Activated CD8-positive, alpha-beta T cell treated with anti-CD3 and anti-CD28 coated beads, Interleukin-2, amount 10 ng/mL, durations not matched to agents 7 days and 5 days (primary cell): ENCODE data around the gene NLRC5. TPM values are rescaled to one million over a fixed set of nuclear protein-coding genes. Genes with fewer than 3 reads are reported as not detected.

Source experiments
- ATAC-seq: fragments of 150-1000 bp; cut with Tn5 transposase; one replicate; pipeline ENCODE4 v1.10.0; 2021; ENCODE audit warnings: moderate library complexity
- CTCF ChIA-PET: fragments of 350-600 bp; sonication (Branson Sonifier 250); formaldehyde crosslinking; loops from one replicate; lab custom pipeline; 2021; ENCODE audit warnings: antibody characterized with exemption; lab: Charles Lee
- POLR2A ChIA-PET: fragments of 350-600 bp; sonication (Branson Sonifier 250); formaldehyde crosslinking; loops from one replicate; lab custom pipeline; 2021; ENCODE audit warnings: antibody characterized with exemption; lab: Charles Lee
- DNase-seq: peaks from one replicate; pipeline ENCODE4 v3.0.0-alpha.2; 2020
- H3K27ac Mint-ChIP-seq: one replicate; pipeline ENCODE4 v1.8.0; 2021; ENCODE audit warnings: mild to moderate bottlenecking, mixed read lengths
- H3K27me3 Mint-ChIP-seq: one replicate; pipeline ENCODE4 v1.8.0; 2021; ENCODE audit warnings: low read depth, mixed read lengths
- H3K36me3 Mint-ChIP-seq: one replicate; pipeline ENCODE4 v1.8.0; 2021; ENCODE audit warnings: low read depth, mixed read lengths
- H3K4me1 Mint-ChIP-seq: one replicate; pipeline ENCODE4 v1.8.0; 2021; ENCODE audit warnings: low read depth, mixed read lengths
- H3K4me3 Mint-ChIP-seq: one replicate; pipeline ENCODE4 v1.8.0; 2021; ENCODE audit warnings: mild to moderate bottlenecking, mixed read lengths
- H3K9me3 Mint-ChIP-seq: one replicate; pipeline ENCODE4 v1.8.0; 2022; ENCODE audit warnings: mixed read lengths; ENCODE audit not compliant: insufficient read depth
- total RNA-seq, 2 experiments: library from RNA; stranded (reverse); gene quantifications; one replicate each; pipeline ENCODE4 v1.2.3, GENCODE V29; 2021

NLRC5 gene
- total RNA-seq, 2 experiments from 2014 or later: 280 to 291 TPM

DNA sequence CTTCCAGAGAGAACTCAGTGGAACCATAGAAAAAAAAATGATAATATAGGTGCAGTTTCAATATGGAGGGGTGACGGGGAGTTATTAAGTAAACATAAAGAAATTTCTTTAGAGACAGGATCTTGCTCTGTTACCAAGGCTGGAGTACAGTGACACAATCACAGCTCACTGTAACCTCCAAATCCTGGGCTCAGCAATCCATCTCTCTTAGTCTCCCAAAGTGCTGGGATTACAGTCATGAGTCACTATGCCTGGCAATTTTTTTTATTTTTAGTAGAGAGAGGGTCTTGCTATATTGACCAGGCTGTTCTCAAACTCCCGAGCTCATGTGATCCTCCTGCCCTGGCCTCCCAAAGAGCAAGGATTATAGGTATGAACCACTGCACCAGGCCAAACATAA lies 48.8 kb downstream of the NLRC5 start:
- no peaks in the 10 kb centered on the region for H3K27me3 Mint-ChIP-seq
- ChIA-PET POLR2A (interaction anchor here (0.6 to 6.5 kb wide), 5 partner anchors 15 to 50 kb away, joined by 3 to 87 read pairs (median 6); partner anchors contain the start of gene NLRC5), CTCF (interaction anchor here (0.7 to 4.9 kb wide), 8 partner anchors 8 to 170 kb away, joined by 3 to 55 read pairs (median 4); no protein-coding TSS in a partner anchor)
- peak overlapping the region; percentile 23 for H3K4me3 Mint-ChIP-seq
- no peak for ATAC-seq
- no peak for DNase-seq
- H3K9me3 Mint-ChIP-seq: no peaks in the 10 kb centered on the region
- H3K27ac Mint-ChIP-seq: peak overlapping the region; percentile 97
- H3K36me3 Mint-ChIP-seq: peaks cover 84% of the 10 kb centered on the region
- peaks cover 96% of the 10 kb centered on the region for H3K4me1 Mint-ChIP-seq

DNA sequence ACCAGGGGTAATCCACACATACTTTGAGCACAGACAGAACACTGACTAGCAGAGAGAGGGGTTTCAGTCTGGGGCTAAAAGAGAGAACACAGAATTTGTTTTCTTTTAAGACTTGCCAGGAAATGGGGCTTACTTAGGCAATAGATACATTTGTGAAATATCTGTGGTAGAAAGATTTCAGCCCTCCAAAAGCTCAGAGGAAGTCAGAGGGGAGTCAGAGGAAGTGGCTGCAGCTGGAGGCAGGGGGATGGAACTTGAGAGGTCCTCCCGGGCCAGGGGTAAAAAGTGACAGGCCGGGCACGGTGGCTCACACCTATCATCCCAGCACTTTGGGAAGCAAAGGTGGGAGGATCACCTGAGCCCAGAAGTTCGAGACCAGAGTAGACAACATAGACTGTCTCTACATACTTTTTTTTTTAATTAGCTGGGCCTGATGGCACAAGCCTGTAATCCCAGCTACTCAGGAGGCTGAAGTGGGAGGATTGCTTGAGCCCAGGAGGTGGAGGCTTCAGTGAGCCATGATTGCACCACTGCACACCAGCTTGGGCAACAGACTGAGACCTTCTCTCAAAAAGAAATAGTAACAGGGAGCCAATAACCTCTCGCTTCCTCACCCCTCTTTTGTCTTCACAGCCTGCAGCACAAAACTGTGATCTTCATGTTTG lies 49.9 kb downstream of the NLRC5 start:
- no peaks in the 10 kb centered on the region for H3K9me3 Mint-ChIP-seq
- H3K4me3 Mint-ChIP-seq: peak overlapping the region; percentile 64
- H3K27me3 Mint-ChIP-seq: no peaks in the 10 kb centered on the region
- H3K36me3 Mint-ChIP-seq: peaks cover 82% of the 10 kb centered on the region
- H3K4me1 Mint-ChIP-seq: peaks cover 91% of the 10 kb centered on the region
- DNase-seq (peak; percentile 70), ATAC-seq (peak; percentile 13)
- POLR2A ChIA-PET: interaction anchor here (0.6 to 6.5 kb wide), 13 partner anchors 9 to 275 kb away, joined by 3 to 87 read pairs (median 4); partner anchors contain the start of gene NLRC5
- CTCF ChIA-PET: interaction anchor here (0.7 to 5.1 kb wide), 8 partner anchors 9 to 75 kb away, joined by 3 to 89 read pairs (median 6); partner anchors contain the start of genes CETP and NLRC5
- peak overlapping the region; percentile 97 for H3K27ac Mint-ChIP-seq

DNA sequence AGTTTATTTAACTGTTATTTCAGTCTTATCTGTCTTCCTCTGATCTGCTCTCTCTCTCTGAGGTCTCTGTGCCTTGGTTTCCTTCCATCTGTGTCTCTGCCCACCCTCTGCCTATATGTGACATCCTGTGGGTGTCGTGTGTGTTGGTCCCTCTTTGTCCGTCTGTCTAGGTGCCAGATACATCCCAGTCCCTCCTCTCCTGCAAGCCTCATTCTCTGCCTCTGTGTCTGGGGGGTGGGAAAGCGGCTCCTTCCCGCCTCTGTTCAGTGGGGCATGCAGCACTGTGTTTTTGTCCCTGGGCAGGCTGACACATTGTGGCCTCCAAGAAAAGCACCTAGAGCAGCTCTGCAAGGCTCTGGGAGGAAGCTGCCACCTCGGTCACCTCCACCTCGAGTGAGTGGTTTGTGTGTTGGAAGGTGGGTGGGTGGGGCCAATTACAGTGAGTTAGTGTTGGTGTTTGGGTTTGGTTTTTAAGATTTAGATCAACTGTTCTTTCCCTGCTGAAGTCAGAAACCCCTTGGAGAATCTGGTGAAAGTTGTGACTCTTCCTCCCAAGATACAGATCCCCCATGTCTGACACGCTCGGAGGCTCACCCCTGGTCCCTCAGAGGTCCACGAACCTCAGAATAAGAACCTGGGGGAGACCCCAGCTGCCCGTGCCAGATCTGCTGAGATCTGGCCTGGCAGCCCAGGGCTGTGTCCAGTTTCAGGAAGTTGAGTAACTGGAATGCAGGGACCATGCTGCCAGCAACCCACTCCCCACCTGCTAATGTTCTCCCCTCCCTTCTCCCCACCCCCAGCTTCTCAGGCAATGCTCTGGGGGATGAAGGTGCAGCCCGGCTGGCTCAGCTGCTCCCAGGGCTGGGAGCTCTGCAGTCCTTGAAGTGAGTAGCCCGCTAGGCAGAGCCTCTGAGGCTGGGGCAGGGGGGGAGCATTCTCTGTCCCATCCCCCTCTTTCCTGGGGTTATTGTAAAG lies 52.1 kb downstream of the NLRC5 start:
- DNase-seq (peak; percentile 93), ATAC-seq (peak; percentile 79)
- ChIA-PET CTCF (interaction anchor here (0.8 to 5.1 kb wide), 20 partner anchors 8 to 130 kb away, joined by 3 to 89 read pairs (median 4); partner anchors contain the start of genes CETP and NLRC5), POLR2A (interaction anchor here (0.6 to 6.5 kb wide), 20 partner anchors 9 to 208 kb away, joined by 3 to 87 read pairs (median 5); partner anchors contain the start of gene NLRC5)
- Mint-ChIP-seq H3K36me3 (peaks cover 75% of the 10 kb centered on the region), H3K27ac (peak overlapping the region; percentile 97), H3K9me3 (no peaks in the 10 kb centered on the region), H3K4me3 (peak overlapping the region; percentile 64), H3K27me3 (no peaks in the 10 kb centered on the region), H3K4me1 (peaks cover 82% of the 10 kb centered on the region)

DNA sequence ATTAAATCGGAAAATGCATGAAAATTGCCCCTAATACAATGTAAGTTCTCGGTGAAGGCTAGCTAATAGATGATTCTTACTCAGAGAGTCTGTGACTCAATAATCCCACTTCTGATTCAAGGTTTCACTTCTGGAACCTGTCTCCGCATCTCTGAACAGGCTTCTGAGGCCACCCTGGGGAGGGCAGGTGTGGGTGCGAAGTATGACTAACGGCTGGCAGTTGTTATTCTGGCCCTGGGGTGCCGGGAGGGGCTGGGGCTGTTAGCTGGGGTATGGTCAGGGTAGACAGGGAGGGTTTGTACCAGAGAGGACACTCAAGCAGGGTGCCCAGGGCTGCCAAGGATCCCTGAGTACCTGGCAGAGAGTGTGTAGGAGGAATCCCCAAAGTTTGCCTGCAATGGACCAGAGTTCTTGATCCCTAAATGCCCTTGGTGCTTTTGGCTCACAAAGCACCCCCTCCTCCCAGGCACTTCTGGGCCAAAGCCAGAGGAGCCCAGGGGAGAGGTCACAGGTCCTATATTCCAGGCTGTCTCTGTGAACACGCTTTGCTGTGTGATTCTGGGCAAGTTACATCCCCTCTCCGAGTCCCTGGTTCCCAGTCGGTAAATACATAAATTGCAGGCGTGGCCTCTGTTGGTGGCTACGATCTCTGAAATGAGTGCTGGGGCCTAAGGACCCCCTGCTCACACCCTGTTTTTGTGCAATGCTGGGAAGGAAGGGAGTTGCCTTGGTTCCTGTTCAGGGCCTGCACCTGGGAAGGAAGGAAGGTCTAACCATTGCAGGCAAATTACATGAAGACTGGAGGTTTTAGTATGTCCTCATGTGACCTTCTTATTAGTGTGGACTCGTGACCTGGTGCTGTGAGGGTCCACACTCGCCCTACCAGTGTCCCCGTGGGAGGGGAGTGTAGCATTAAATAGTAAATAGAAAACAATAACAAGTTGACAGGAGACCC lies 53.1 kb downstream of the NLRC5 start:
- peak overlapping the region; percentile 64 for H3K4me3 Mint-ChIP-seq
- peak; percentile 78 for DNase-seq
- POLR2A ChIA-PET: interaction anchor here (0.6 to 6.5 kb wide), 15 partner anchors 10 to 209 kb away, joined by 3 to 87 read pairs (median 6); partner anchors contain the start of gene NLRC5
- peaks cover 74% of the 10 kb centered on the region for H3K36me3 Mint-ChIP-seq
- peaks cover 73% of the 10 kb centered on the region for H3K4me1 Mint-ChIP-seq
- peak overlapping the region; percentile 97 for H3K27ac Mint-ChIP-seq
- ATAC-seq: peak; percentile 54
- H3K27me3 Mint-ChIP-seq: no peaks in the 10 kb centered on the region
- no peaks in the 10 kb centered on the region for H3K9me3 Mint-ChIP-seq
- CTCF ChIA-PET: interaction anchor here (0.8 to 5.1 kb wide), 19 partner anchors 8 to 131 kb away, joined by 3 to 89 read pairs (median 4); partner anchors contain the start of genes CETP and NLRC5

DNA sequence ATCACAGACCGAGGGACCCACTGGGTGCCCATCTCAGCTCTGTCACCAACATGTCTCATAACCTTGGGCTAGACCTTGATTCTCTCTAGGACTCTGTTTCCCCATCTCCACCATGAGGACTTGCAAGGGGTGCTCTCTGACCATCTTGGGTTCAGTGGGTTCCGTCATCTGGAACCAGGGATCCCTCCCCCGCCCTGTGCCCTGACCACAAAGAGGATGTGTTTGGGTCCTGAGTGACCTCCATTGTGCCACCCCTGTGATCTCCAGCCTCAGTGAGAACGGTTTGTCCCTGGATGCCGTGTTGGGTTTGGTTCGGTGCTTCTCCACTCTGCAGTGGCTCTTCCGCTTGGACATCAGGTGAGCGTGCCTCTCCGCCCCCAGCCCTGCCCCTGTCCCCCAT lies 53.9 kb downstream of the NLRC5 start:
- peak overlapping the region; percentile 64 for H3K4me3 Mint-ChIP-seq
- ATAC-seq (no peak), DNase-seq (no peak)
- POLR2A ChIA-PET: interaction anchor here (3.6 to 6.2 kb wide), 2 partner anchors 55 to 78 kb away, joined by 25 to 87 read pairs; partner anchors contain the start of gene NLRC5
- H3K27me3 Mint-ChIP-seq: no peaks in the 10 kb centered on the region
- CTCF ChIA-PET: interaction anchor here (3.0 to 5.1 kb wide), 2 partner anchors 50 to 79 kb away, joined by 35 to 89 read pairs; partner anchors contain the start of gene CETP
- peaks cover 74% of the 10 kb centered on the region for H3K36me3 Mint-ChIP-seq
- H3K4me1 Mint-ChIP-seq: peaks cover 70% of the 10 kb centered on the region
- H3K9me3 Mint-ChIP-seq: no peaks in the 10 kb centered on the region
- peak overlapping the region; percentile 97 for H3K27ac Mint-ChIP-seq

DNA sequence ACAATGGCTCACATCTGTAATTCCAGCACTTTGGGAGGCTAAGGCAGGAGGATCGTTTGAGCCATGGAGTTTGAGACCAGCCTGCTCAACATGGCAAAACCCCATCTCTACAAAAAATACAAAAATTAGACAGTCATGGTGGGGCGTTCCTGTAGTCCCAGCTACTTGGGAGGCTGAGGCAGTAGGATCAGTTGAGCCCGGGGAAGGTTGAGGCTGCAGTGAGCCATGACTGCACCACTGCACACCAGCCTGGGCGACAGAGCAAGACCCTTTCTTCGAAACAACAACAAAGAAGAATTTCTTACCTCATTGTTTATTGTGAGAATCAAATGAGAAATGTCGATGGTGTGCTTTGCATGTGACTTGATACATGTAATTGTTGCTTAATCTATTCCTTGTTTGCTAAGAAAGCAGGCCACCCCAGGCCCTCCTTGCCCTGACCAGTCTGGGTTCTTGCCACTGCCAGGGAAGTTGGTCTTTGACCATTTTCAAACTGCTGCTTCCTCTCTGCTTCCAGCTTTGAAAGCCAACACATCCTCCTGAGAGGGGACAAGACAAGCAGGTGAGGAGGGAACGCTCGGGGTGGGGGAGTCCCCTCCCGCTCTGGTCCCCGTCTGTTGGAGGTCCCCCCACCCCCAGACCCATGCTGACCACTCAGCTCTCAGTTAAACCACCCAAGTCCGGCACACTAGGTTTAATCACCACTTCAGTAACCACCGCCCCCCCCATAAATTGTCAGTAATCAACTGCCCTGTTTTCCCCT lies 55.8 kb downstream of the NLRC5 start:
- no peak for DNase-seq
- no peak for ATAC-seq
- ChIA-PET POLR2A (interaction anchor here (0.9 to 3.1 kb wide), 3 partner anchors 21 to 56 kb away, joined by 3 to 11 read pairs (median 4); partner anchors contain the start of gene NLRC5), CTCF (interaction anchor here (0.6 to 3.5 kb wide), 9 partner anchors 11 to 80 kb away, joined by 3 to 38 read pairs (median 4); no protein-coding TSS in a partner anchor)
- H3K9me3 Mint-ChIP-seq: no peaks in the 10 kb centered on the region
- peak overlapping the region; percentile 70 for H3K27ac Mint-ChIP-seq
- H3K4me3 Mint-ChIP-seq: no peak overlapping the region
- peaks cover 69% of the 10 kb centered on the region for H3K36me3 Mint-ChIP-seq
- peaks cover 54% of the 10 kb centered on the region for H3K4me1 Mint-ChIP-seq
- H3K27me3 Mint-ChIP-seq: no peaks in the 10 kb centered on the region

DNA sequence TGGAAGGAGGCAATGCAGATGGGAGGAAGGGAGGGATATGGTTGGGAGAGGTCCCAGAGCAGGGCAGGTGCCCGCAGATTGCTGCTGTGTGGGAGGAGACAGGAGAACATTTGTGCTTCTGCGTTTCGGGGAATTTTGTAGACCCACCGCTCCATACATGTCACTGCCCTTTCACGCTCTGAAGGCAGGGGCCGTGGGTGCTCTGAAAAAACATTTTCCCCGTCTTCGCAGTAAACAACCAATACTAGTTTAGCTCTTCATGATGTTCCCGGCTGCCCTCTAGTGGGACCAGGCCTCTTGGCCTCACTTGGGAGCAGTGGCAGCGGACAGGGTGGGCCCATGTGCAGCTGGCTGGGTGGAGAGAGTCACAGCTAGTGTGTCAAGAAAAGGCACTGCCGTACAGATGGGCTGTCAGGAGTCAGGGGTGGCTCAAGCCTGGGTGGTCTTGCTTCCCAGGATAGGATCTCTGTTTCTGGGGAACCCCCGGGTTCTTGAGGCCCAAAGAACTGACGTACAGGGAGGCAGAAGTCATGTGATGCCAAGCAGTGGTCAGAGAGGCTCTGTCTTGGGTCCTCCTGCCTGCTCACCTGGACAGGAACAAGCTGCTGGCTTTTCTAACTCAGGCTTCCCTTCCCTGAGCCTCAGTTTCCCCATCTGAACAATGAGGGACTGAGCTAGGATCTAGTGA lies 56.5 kb downstream of the NLRC5 start:
- H3K27ac Mint-ChIP-seq: peak overlapping the region; percentile 70
- H3K4me1 Mint-ChIP-seq: peaks cover 47% of the 10 kb centered on the region
- H3K36me3 Mint-ChIP-seq: peaks cover 68% of the 10 kb centered on the region
- CTCF ChIA-PET: interaction anchor here (0.6 to 3.5 kb wide), 12 partner anchors 11 to 81 kb away, joined by 3 to 38 read pairs (median 4); partner anchors contain the start of gene NLRC5
- no peak for ATAC-seq
- DNase-seq: peak; percentile 50
- POLR2A ChIA-PET: interaction anchor here (0.8 to 3.1 kb wide), 5 partner anchors 10 to 82 kb away, joined by 3 to 11 read pairs (median 3); partner anchors contain the start of gene NLRC5
- no peaks in the 10 kb centered on the region for H3K9me3 Mint-ChIP-seq
- no peak overlapping the region for H3K4me3 Mint-ChIP-seq
- no peaks in the 10 kb centered on the region for H3K27me3 Mint-ChIP-seq

DNA sequence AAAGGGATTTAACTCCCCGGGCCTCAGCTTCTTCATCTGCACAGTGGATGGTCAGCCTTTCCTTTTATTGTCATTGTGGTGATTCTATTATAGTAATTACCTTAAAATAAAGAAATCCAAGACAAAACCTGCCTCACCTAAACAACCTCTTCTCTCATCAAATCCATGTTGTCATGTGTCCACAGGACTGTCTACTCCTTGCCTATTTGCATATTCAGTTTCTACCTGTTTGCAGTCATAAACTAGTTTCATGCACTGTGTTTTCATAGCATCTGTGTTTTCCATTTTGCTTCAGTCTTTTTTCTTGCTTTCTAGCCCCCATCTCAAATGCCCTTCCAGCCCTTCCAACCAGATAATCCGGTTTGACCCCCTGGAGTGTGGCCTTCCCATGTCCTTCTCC lies 58.7 kb downstream of the NLRC5 start:
- DNase-seq: no peak
- ChIA-PET POLR2A (no interaction called here), CTCF (interaction anchor here (1.8 kb wide), 1 partner anchor 84 kb away, joined by 7 read pairs; no protein-coding TSS in a partner anchor)
- Mint-ChIP-seq H3K4me1 (peaks cover 25% of the 10 kb centered on the region), H3K36me3 (peaks cover 65% of the 10 kb centered on the region), H3K27ac (peak overlapping the region; percentile 70), H3K27me3 (no peaks in the 10 kb centered on the region), H3K9me3 (no peaks in the 10 kb centered on the region), H3K4me3 (no peak overlapping the region)
- no peak for ATAC-seq

DNA sequence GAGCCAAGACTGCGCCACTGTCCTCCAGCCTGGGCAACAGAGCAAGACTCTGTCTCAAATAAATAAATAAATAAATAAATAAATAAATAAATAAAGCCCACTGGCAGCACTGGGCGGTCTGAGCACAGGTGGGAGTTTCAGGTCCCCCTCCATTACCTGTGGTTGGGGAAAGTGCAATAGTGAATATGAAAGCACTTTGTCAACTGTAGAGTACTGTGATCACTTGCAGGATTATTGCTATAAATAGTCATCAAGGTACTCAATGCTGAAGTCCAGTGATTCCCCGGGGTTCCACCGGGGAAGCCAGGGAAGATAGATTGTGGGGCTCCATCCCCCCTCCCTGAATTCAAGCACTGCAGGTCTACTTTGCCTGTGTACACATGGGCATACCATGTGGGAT lies 60.3 kb downstream of the NLRC5 start:
- peaks cover 18% of the 10 kb centered on the region for H3K4me1 Mint-ChIP-seq
- peaks cover 68% of the 10 kb centered on the region for H3K36me3 Mint-ChIP-seq
- no peak overlapping the region for H3K27ac Mint-ChIP-seq
- ATAC-seq (no peak), DNase-seq (no peak)
- no peaks in the 10 kb centered on the region for H3K27me3 Mint-ChIP-seq
- H3K9me3 Mint-ChIP-seq: no peaks in the 10 kb centered on the region
- CTCF ChIA-PET: interaction anchor here (1.8 kb wide), 1 partner anchor 85 kb away, joined by 7 read pairs; no protein-coding TSS in a partner anchor
- POLR2A ChIA-PET: no interaction called here
- H3K4me3 Mint-ChIP-seq: no peak overlapping the region
